Renal pelvis (tissue), 4 donors: ENCODE results near the gene PIR. TPM values are rescaled to one million over a fixed set of nuclear protein-coding genes. Genes with fewer than 3 reads are reported as not detected.

ENCODE experiments used
- DNase-seq: peaks from one replicate; pipeline ENCODE4 v3.0.0-alpha.2; 2013
- polyA plus RNA-seq, 3 donors: library from polyadenylated mRNA; unstranded; fragments of 120-200 nt; gene quantifications; one replicate each; pipeline ENCODE4 v1.2.1, GENCODE V29; 2013; ENCODE audit not compliant: insufficient read length in 3 of 3

PIR gene
- polyA plus RNA-seq, 3 donors: 4.2 to 5.1 (median 4.6) TPM

- no peak for DNase-seq
Observed at GRCh38 chrX:15350329-15350996, 142.7 kb downstream of the PIR start.

GRCh38 chrX:15349046-15349445, 144.1 kb downstream of the PIR start:
- DNase-seq: peak; percentile 67

- no peak for DNase-seq
Observed at GRCh38 chrX:15345976-15346375, 147.2 kb downstream of the PIR start.

- DNase-seq: no peak
Observed at GRCh38 chrX:15344106-15344505, 149.0 kb downstream of the PIR start.

DNA sequence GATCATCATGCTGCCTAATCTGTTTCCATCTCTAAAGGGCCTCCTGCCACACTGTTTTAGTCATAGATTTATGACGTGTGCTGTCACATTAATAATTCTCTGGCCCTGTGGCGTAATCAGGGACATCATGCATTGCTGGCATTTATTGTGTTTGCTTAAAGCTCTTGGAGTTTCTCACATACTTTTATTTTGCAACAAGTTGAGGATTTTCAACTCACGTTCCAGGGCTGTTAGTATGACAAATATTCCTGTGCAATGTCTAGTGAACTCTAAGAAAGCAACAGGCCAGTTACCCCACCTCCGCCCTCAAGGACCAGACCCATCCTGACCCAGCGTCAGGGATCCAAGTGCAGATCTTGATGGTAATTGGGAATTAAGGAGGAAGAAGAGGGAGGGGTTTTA, 150.1 kb downstream of the PIR start:
- DNase-seq: no peak

GRCh38 chrX:15340867-15341266, 152.3 kb downstream of the PIR start:
- no peak for DNase-seq

DNA sequence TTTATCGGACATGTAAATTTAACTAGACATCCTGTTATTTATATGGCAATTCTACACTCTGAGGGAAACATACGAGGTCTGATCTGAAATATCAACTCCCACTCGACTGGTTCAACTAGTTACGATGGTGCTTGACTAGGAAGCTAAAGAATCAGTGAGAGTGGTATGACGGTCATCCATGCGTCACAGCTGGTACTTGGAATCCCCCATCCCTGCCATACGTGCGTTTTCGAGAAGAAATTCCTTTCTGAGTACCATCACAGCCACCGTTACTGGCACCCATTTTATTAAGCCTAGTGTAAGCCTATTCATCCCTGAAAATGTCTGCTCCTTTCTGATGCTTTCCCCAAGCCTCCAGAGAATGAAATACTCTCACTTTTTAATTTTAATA, 157.1 kb downstream of the PIR start:
- peak; percentile 58 for DNase-seq

- peak; percentile 94 for DNase-seq
Observed at GRCh38 chrX:15335135-15336022, 157.8 kb downstream of the PIR start, which contains the start of gene PIGA. Gene PIGA, minus strand, starts transcription at chrX:15335523. Its CDS starts 3,593 bp downstream, at chrX:15331930.

Other genes with a start within 250 kb of the PIR start
- gene ASB9, start 223.2 kb downstream of the PIR start, polyA plus RNA-seq: 10 to 100 TPM; 12.7 to 15.4 (median 14.5) TPM
- not detected for gene ASB11, start 177.7 kb downstream of the PIR start, polyA plus RNA-seq
- gene PIGA, start 157.8 kb downstream of the PIR start, polyA plus RNA-seq: 10 to 100 TPM; 14.4 to 20.4 (median 19.9) TPM
- gene VEGFD, start 108.9 kb downstream of the PIR start, polyA plus RNA-seq: under 1 TPM; 0.37 to 0.53 (median 0.39) TPM
- gene BMX, start 7.5 kb upstream of the PIR start, polyA plus RNA-seq: under 1 TPM; 0.21 to 0.80 (median 0.34) TPM
- 10 to 100 TPM; 51.2 to 58.0 (median 51.7) TPM for gene ACE2, start 107.6 kb upstream of the PIR start, polyA plus RNA-seq
- 10 to 100 TPM; 18.8 to 20.8 (median 20.8) TPM for gene CLTRN, start 171.5 kb upstream of the PIR start, polyA plus RNA-seq
- gene CA5B, start 244.9 kb upstream of the PIR start, polyA plus RNA-seq: 10 to 100 TPM in 1 of 3 donors, 1 to 10 TPM in 2; 5.9 to 14.2 (median 8.7) TPM